Loucy (cell line): ENCODE data around the gene HHIP.

Experiments used
- H2AFZ ChIP-seq: fragments of 200-600 bp; sonication (generic); 2 replicates; pipeline ENCODE4 v1.6.0; 2016; ENCODE audit warnings: antibody characterized with exemption, mild to moderate bottlenecking, low read length, moderate library complexity
- H3F3A ChIP-seq: fragments of 200-600 bp; 2 replicates; pipeline ENCODE4 v1.6.0; 2016; ENCODE audit warnings: antibody characterized with exemption, low read depth, mild to moderate bottlenecking
- H3K27me3 ChIP-seq: fragments of 200-600 bp; sonication (generic); 2 replicates; pipeline ENCODE4 v1.6.1; 2014; ENCODE audit warnings: low read length, mild to moderate bottlenecking; ENCODE audit not compliant: insufficient read depth, poor library complexity, severe bottlenecking
- H3K36me3 ChIP-seq: fragments of 200-600 bp; sonication (generic); 2 replicates; pipeline ENCODE4 v1.6.1; 2016; ENCODE audit warnings: low read length; ENCODE audit not compliant: insufficient read depth
- H3K4me1 ChIP-seq: fragments of 200-600 bp; sonication (generic); 2 replicates; pipeline ENCODE4 v1.5.1; 2014; ENCODE audit warnings: low read length, mild to moderate bottlenecking; ENCODE audit not compliant: insufficient read depth, poor library complexity, severe bottlenecking
- H3K4me2 ChIP-seq: fragments of 200-600 bp; sonication (generic); 2 replicates; pipeline ENCODE4 v1.6.0; 2014; ENCODE audit warnings: antibody characterized with exemption, low read length, low read depth, mild to moderate bottlenecking; ENCODE audit not compliant: poor library complexity, severe bottlenecking
- H3K4me3 ChIP-seq: fragments of 200-600 bp; sonication (generic); 2 replicates; pipeline ENCODE4 v1.5.1; 2014; ENCODE audit warnings: low read length, mild to moderate bottlenecking, mixed read lengths; ENCODE audit not compliant: poor library complexity, severe bottlenecking
- H3K79me2 ChIP-seq: fragments of 200-600 bp; sonication (generic); 2 replicates; pipeline ENCODE4 v1.6.1; 2014; ENCODE audit warnings: low read length; ENCODE audit not compliant: insufficient read depth
- H3K9ac ChIP-seq: fragments of 200-600 bp; sonication (generic); 2 replicates; pipeline ENCODE4 v1.6.0; 2014; ENCODE audit warnings: mild to moderate bottlenecking, low read depth, low read length, moderate library complexity; ENCODE audit not compliant: poor library complexity, severe bottlenecking
- H3K9me2 ChIP-seq: fragments of 200-600 bp; sonication (generic); replicated peaks from 2 replicates; pipeline ENCODE4 v1.6.1; 2016; ENCODE audit warnings: low read depth, low read length, mixed read lengths
- H3K9me3 ChIP-seq: fragments of 200-600 bp; sonication (generic); 2 replicates; pipeline ENCODE4 v1.6.1; 2014; ENCODE audit warnings: mild to moderate bottlenecking, antibody characterized with exemption, low read length, low read depth; ENCODE audit not compliant: insufficient read depth
- H4K20me1 ChIP-seq: fragments of 200-600 bp; sonication (generic); 2 replicates; pipeline ENCODE4 v1.6.0; 2014; ENCODE audit warnings: antibody characterized with exemption, low read length, mild to moderate bottlenecking; ENCODE audit not compliant: insufficient read depth, poor library complexity, severe bottlenecking
- EZH2phosphoT487 ChIP-seq: fragments of 200-600 bp; IDR thresholded peaks from 2 replicates; pipeline ENCODE4 v1.6.1; 2018; ENCODE audit warnings: antibody characterized with exemption, mild to moderate bottlenecking, moderate library complexity, borderline replicate concordance
- TF ChIP-seq, protein P1 (sequence below): fragments of 200-600 bp; sonication (generic); conservative IDR thresholded peaks from 2 replicates; pipeline ENCODE4 v1.5.1; 2014; ENCODE audit warnings: mild to moderate bottlenecking, antibody characterized with exemption, low read length

Gene HHIP

DNA sequence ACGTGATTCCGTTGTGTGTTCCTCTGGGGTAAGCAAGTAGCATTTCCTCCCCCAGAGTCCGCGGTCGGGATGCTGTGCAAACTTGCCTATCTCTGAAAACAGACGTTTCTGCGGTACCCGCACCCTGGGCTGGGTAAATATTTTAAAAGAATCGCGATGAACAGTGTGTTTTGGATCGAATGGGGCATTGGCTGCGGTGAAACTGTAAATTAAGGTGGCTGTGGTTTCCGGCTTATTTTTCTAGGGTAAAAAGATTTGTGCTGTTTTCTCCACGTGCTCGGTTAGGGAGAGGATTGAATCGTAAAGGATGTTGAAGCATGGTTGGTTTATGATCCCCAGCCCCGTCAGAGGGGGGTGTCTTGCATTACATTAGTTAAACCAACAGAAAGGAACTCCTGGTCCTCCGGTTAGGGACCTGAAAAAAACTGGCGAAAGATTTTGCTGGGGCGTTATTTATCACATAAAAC is 1.2 kb downstream of the HHIP start:
- Histone ChIP-seq H3K4me2 (peak overlapping the region; percentile 92), H3K4me3 (peak overlapping the region; percentile 84), H3K9me2 (no peaks in the 10 kb centered on the region), H3K4me1 (peaks cover 44% of the 10 kb centered on the region), H3K9me3 (no peaks in the 10 kb centered on the region), H3K36me3 (peaks cover 11% of the 10 kb centered on the region; the same call in 1 of the 2 replicates), H3K79me2 (peaks cover 97% of the 10 kb centered on the region), H4K20me1 (peaks cover 34% of the 10 kb centered on the region), H3K9ac (peak overlapping the region; percentile 100), H3F3A (peaks cover 19% of the 10 kb centered on the region), H3K27me3 (peaks cover 8% of the 10 kb centered on the region), H2AFZ (no peak overlapping the region)
- no peak for TF ChIP-seq EZH2phosphoT487
- TF ChIP-seq, protein P1, sequence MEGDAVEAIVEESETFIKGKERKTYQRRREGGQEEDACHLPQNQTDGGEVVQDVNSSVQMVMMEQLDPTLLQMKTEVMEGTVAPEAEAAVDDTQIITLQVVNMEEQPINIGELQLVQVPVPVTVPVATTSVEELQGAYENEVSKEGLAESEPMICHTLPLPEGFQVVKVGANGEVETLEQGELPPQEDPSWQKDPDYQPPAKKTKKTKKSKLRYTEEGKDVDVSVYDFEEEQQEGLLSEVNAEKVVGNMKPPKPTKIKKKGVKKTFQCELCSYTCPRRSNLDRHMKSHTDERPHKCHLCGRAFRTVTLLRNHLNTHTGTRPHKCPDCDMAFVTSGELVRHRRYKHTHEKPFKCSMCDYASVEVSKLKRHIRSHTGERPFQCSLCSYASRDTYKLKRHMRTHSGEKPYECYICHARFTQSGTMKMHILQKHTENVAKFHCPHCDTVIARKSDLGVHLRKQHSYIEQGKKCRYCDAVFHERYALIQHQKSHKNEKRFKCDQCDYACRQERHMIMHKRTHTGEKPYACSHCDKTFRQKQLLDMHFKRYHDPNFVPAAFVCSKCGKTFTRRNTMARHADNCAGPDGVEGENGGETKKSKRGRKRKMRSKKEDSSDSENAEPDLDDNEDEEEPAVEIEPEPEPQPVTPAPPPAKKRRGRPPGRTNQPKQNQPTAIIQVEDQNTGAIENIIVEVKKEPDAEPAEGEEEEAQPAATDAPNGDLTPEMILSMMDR = no peak; the same call in 1 of the 2 replicates

DNA sequence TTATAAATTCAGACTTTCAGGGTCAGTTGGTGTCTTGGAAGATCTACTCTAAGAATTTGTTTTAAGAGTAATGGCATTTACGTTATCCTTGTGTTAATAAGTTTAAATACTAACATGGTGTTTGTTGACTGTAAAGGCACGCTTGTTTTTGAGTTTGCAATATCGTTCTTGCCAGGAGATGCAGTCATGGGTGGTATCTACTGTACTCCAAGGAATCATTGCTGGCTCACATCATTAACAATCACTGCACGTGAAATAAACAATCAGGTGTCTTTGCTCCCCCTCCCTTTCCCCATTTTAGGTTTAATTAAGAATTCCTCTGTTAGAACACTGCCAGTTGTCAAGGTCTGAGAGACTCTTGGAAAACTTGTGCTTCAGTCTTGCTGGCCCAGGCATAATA is 1.6 kb downstream of the HHIP start:
- peaks cover 14% of the 10 kb centered on the region for H3F3A ChIP-seq
- H3K79me2 ChIP-seq = peaks cover 97% of the 10 kb centered on the region
- peak overlapping the region; percentile 100 for H3K9ac ChIP-seq
- no peaks in the 10 kb centered on the region for H3K9me2 ChIP-seq
- no peak overlapping the region for H2AFZ ChIP-seq
- H3K4me2 ChIP-seq = peak overlapping the region; percentile 92
- peaks cover 8% of the 10 kb centered on the region for H3K27me3 ChIP-seq
- TF ChIP-seq, protein P1 = no peak
- no peak for TF ChIP-seq EZH2phosphoT487
- H3K36me3 ChIP-seq = peaks cover 15% of the 10 kb centered on the region; the same call in 1 of the 2 replicates
- H3K4me3 ChIP-seq = peak overlapping the region; percentile 84
- no peaks in the 10 kb centered on the region for H3K9me3 ChIP-seq
- H4K20me1 ChIP-seq = peaks cover 35% of the 10 kb centered on the region
- peaks cover 44% of the 10 kb centered on the region for H3K4me1 ChIP-seq

DNA sequence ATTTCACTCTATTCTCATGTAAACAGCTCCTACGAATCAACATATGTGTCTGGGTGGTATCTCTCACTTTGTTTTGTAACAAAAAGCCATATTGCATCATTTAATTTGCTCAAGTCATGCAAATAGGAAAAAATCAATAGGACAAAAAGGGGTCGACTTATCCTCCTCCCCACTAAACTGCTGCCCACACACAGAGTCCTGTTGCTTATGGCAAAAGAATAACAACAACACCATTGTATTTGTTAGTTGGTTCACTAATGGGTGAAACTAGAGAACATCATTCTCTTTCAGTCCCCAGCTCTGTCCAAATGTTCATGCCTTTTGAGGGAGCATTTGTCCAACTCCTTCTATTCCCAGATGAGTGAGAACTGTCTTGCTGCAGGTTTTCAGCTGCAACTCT is 2.1 kb downstream of the HHIP start:
- Histone ChIP-seq H3K9ac (peak overlapping the region; percentile 100), H3K36me3 (peaks cover 18% of the 10 kb centered on the region; the same call in 1 of the 2 replicates), H3K4me1 (peaks cover 47% of the 10 kb centered on the region), H3K4me3 (peak overlapping the region; percentile 84), H3K79me2 (peaks cover 98% of the 10 kb centered on the region), H4K20me1 (peaks cover 31% of the 10 kb centered on the region), H3K27me3 (peaks cover 8% of the 10 kb centered on the region), H2AFZ (no peak overlapping the region), H3K4me2 (peak overlapping the region; percentile 92), H3K9me2 (no peaks in the 10 kb centered on the region), H3K9me3 (no peaks in the 10 kb centered on the region), H3F3A (peaks cover 10% of the 10 kb centered on the region)
- TF ChIP-seq, protein P1 = no peak
- TF ChIP-seq EZH2phosphoT487 = no peak
